ENCODE data around the gene EPB41L4A. TPM values are rescaled to one million over a fixed set of nuclear protein-coding genes. Genes with fewer than 3 reads are reported as not detected.

EPB41L4A gene
- total and polyA plus RNA-seq, 2 experiments from 2014 or later = 0.11 to 0.76 TPM

DNA sequence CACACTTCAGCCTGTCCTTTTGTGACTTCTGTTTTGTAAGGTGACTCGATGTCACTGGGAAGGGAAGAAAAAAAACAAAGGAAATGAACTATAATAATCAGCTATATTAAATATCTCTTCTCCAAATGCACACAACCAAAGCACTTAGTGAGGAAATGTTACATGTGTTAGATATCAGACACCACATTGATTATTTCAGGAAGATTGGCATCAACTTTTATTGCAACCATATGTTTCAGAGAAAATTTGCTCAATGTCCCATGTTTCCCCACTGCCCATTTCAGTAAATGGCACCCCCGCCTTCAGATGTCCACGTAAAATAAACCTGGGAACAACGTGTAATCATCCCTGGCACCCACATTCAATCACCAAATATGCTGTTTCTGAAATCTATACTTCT, 151.8 kb downstream of the EPB41L4A start:
- Histone ChIP-seq H3K4me3 (no peak overlapping the region), H3K9me2 (ENCODE audit: insufficient read depth) (no peaks in the 10 kb centered on the region), H3K27me3 (replicated peaks; ENCODE audit: insufficient read depth) (no peaks in the 10 kb centered on the region), H3K4me1 (ENCODE audit: insufficient read depth) (no peaks in the 10 kb centered on the region), H3K36me3 (ENCODE audit: low read depth) (no peaks in the 10 kb centered on the region), H2AFZ (no peak overlapping the region), H3K9me3 (ENCODE audit: low read depth) (no peaks in the 10 kb centered on the region), H3K4me2 (ENCODE audit: unreplicated experiment) (no peak overlapping the region), H3K79me2 (ENCODE audit: insufficient read depth) (no peaks in the 10 kb centered on the region), H4K20me1 (ENCODE audit: insufficient read depth) (no peaks in the 10 kb centered on the region), H3K9ac (no peak overlapping the region), H3F3A (ENCODE audit: insufficient read depth) (no peaks in the 10 kb centered on the region; the same call in 1 of the 2 replicates), H3K27ac (no peak overlapping the region)
- no peak for TF ChIP-seq EZH2 (IDR thresholded peaks at IDR 0.05; ENCODE audit: insufficient read depth, poor library complexity, severe bottlenecking)
- no peak for TF ChIP-seq EZH2phosphoT487 (IDR thresholded peaks at IDR 0.05; ENCODE audit: insufficient read depth, low read depth)
- DNase-seq = no peak
- in situ Hi-C loops (cut with MboI) = no loop called here
- 32 to 40% methylated on average over 4 of the region's 4 CpGs for WGBS, 2 experiments (ENCODE audit: low coverage in 1 of 2, low lambda C conversion rate in 2 of 2, missing lambda C conversion rate in 2 of 2)

DNA sequence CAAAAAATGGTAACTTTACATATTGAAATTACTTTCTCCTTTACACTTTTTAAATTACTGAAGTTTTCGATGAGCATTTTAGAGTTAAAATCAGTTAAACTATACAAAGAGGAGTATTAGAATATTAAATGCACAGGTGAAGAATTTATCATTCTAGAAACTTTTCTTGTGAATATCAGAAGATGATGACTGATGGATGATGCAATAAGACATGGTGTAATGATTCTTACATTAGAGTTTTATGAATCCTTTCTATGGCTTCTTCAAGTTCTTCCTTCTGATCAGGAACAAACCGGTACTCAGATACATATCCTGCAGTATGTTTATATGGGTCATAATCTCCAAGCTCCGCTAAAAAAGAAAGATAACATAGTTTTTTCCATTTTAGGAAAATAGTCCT, 154.4 kb downstream of the EPB41L4A start:
- Histone ChIP-seq H3K9me3 (ENCODE audit: low read depth) (no peaks in the 10 kb centered on the region), H3K4me3 (no peak overlapping the region), H3K79me2 (ENCODE audit: insufficient read depth) (no peaks in the 10 kb centered on the region), H3K4me1 (ENCODE audit: insufficient read depth) (no peaks in the 10 kb centered on the region), H3F3A (ENCODE audit: insufficient read depth) (no peaks in the 10 kb centered on the region; the same call in 1 of the 2 replicates), H3K9me2 (ENCODE audit: insufficient read depth) (no peaks in the 10 kb centered on the region), H3K9ac (no peak overlapping the region), H3K4me2 (ENCODE audit: unreplicated experiment) (no peak overlapping the region), H3K27me3 (replicated peaks; ENCODE audit: insufficient read depth) (no peaks in the 10 kb centered on the region; the same call in 1 of the 2 replicates), H4K20me1 (ENCODE audit: insufficient read depth) (no peaks in the 10 kb centered on the region), H3K27ac (no peak overlapping the region), H2AFZ (no peak overlapping the region), H3K36me3 (ENCODE audit: low read depth) (no peaks in the 10 kb centered on the region)
- 89% methylated on average over 3 of the region's 3 CpGs for WGBS, 2 experiments (ENCODE audit: low coverage in 1 of 2, low lambda C conversion rate in 2 of 2, missing lambda C conversion rate in 2 of 2)
- DNase-seq = no peak
- no peak for TF ChIP-seq EZH2 (IDR thresholded peaks at IDR 0.05; ENCODE audit: insufficient read depth, poor library complexity, severe bottlenecking)
- no peak for TF ChIP-seq EZH2phosphoT487 (IDR thresholded peaks at IDR 0.05; ENCODE audit: insufficient read depth, low read depth)
- in situ Hi-C loops (cut with MboI) = no loop called here

DNA sequence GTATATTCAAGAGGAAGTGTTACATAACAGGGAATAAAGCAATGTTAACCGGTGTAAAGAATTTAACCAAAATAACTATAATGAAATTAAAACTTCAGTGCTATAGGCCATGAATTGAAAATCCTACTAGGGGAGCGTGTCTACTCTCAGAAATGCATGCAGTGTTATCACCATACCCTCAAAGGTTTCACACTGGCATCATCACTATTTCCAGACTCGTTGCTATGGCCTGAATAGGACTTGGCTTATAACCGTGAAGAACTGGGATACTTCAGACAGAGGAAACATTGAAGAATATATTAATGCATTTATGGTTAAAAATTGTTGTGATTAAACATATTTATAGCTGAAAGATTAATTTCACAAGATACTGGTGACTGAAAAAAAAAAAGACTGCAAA, 154.9 kb downstream of the EPB41L4A start:
- no peak for TF ChIP-seq EZH2 (IDR thresholded peaks at IDR 0.05; ENCODE audit: insufficient read depth, poor library complexity, severe bottlenecking)
- TF ChIP-seq EZH2phosphoT487 (IDR thresholded peaks at IDR 0.05; ENCODE audit: insufficient read depth, low read depth) = no peak
- H3K4me1 ChIP-seq (ENCODE audit: insufficient read depth) = no peaks in the 10 kb centered on the region
- H4K20me1 ChIP-seq (ENCODE audit: insufficient read depth) = no peaks in the 10 kb centered on the region
- no peaks in the 10 kb centered on the region for H3K79me2 ChIP-seq (ENCODE audit: insufficient read depth)
- no peaks in the 10 kb centered on the region; the same call in 1 of the 2 replicates for H3F3A ChIP-seq (ENCODE audit: insufficient read depth)
- H3K4me3 ChIP-seq = no peak overlapping the region
- no peaks in the 10 kb centered on the region; the same call in 1 of the 2 replicates for H3K27me3 ChIP-seq (replicated peaks; ENCODE audit: insufficient read depth)
- H3K9me2 ChIP-seq (ENCODE audit: insufficient read depth) = no peaks in the 10 kb centered on the region
- 66 to 68% methylated on average over 4 of the region's 4 CpGs for WGBS, 2 experiments (ENCODE audit: low coverage in 1 of 2, low lambda C conversion rate in 2 of 2, missing lambda C conversion rate in 2 of 2)
- no peaks in the 10 kb centered on the region for H3K9me3 ChIP-seq (ENCODE audit: low read depth)
- H3K36me3 ChIP-seq (ENCODE audit: low read depth) = no peaks in the 10 kb centered on the region
- H3K27ac ChIP-seq = no peak overlapping the region
- H2AFZ ChIP-seq = no peak overlapping the region
- no peak overlapping the region for H3K9ac ChIP-seq
- H3K4me2 ChIP-seq (ENCODE audit: unreplicated experiment) = no peak overlapping the region
- in situ Hi-C loops (cut with MboI) = no loop called here
- no peak for DNase-seq

DNA sequence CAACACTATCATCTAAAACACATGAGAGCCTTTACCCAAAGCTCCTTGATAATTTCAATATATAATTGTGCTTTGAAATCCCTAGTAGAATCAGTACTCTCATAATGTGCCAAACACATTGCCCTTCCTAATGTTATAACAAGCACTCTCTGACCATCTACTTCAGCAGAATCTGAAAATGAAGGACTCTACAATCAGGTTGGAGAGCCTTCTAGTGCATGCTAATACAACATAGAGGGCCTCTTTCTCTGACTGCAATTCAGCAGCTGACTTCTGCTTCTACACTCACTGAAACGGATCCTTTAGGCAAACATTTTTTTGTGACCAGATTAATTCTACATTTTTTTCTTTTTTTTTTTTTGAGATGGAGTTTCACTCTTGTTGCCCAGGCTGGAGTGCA, 155.6 kb downstream of the EPB41L4A start:
- H3K9ac ChIP-seq = no peak overlapping the region
- H3F3A ChIP-seq (ENCODE audit: insufficient read depth) = no peaks in the 10 kb centered on the region; the same call in 1 of the 2 replicates
- 71 to 84% methylated on average over 1 of the region's 1 CpG for WGBS, 2 experiments (ENCODE audit: low coverage in 1 of 2, low lambda C conversion rate in 2 of 2, missing lambda C conversion rate in 2 of 2)
- no peaks in the 10 kb centered on the region for H3K9me2 ChIP-seq (ENCODE audit: insufficient read depth)
- no peaks in the 10 kb centered on the region; the same call in 1 of the 2 replicates for H3K27me3 ChIP-seq (replicated peaks; ENCODE audit: insufficient read depth)
- no peak for DNase-seq
- H3K4me1 ChIP-seq (ENCODE audit: insufficient read depth) = no peaks in the 10 kb centered on the region
- H3K79me2 ChIP-seq (ENCODE audit: insufficient read depth) = no peaks in the 10 kb centered on the region
- no peak overlapping the region for H3K4me2 ChIP-seq (ENCODE audit: unreplicated experiment)
- no peak for TF ChIP-seq EZH2phosphoT487 (IDR thresholded peaks at IDR 0.05; ENCODE audit: insufficient read depth, low read depth)
- no peak for TF ChIP-seq EZH2 (IDR thresholded peaks at IDR 0.05; ENCODE audit: insufficient read depth, poor library complexity, severe bottlenecking)
- no peak overlapping the region for H3K4me3 ChIP-seq
- H4K20me1 ChIP-seq (ENCODE audit: insufficient read depth) = no peaks in the 10 kb centered on the region
- H3K9me3 ChIP-seq (ENCODE audit: low read depth) = no peaks in the 10 kb centered on the region
- H3K27ac ChIP-seq = no peak overlapping the region
- no peak overlapping the region for H2AFZ ChIP-seq
- no peaks in the 10 kb centered on the region for H3K36me3 ChIP-seq (ENCODE audit: low read depth)
- in situ Hi-C loops (cut with MboI) = no loop called here

DNA sequence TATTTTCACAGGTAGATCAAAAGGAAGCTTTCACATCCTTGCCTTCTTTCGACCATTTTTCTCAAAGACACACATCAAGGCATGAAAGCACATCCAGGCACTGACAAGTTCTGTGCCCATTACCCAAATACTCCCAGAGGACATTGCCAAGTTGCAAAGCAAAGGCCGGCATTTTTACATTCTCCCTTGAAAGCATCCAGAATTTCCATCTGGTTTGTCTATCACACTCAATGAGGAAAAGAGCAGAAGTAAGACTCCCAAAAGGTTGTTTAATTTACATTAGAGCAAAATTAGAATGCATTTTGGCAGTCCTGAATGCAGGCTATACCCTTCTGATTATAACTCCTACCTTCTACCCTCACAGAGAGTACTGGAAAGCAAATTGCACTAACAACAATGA, 160.5 kb downstream of the EPB41L4A start:
- Histone ChIP-seq H3K4me1 (ENCODE audit: insufficient read depth) (no peaks in the 10 kb centered on the region), H3K27ac (no peak overlapping the region), H3K4me3 (no peak overlapping the region), H3K36me3 (ENCODE audit: low read depth) (no peaks in the 10 kb centered on the region), H3K9me2 (ENCODE audit: insufficient read depth) (no peaks in the 10 kb centered on the region), H3K9me3 (ENCODE audit: low read depth) (no peaks in the 10 kb centered on the region), H3K9ac (no peak overlapping the region), H3K79me2 (ENCODE audit: insufficient read depth) (no peaks in the 10 kb centered on the region), H3K27me3 (replicated peaks; ENCODE audit: insufficient read depth) (no peaks in the 10 kb centered on the region; the same call in 1 of the 2 replicates), H2AFZ (no peak overlapping the region), H3F3A (ENCODE audit: insufficient read depth) (no peaks in the 10 kb centered on the region), H4K20me1 (ENCODE audit: insufficient read depth) (no peaks in the 10 kb centered on the region), H3K4me2 (ENCODE audit: unreplicated experiment) (no peak overlapping the region)
- in situ Hi-C loops (cut with MboI) = no loop called here
- 31 to 45% methylated on average over 2 of the region's 2 CpGs for WGBS, 2 experiments (ENCODE audit: low coverage in 1 of 2, low lambda C conversion rate in 2 of 2, missing lambda C conversion rate in 2 of 2)
- DNase-seq = no peak
- TF ChIP-seq EZH2phosphoT487 (IDR thresholded peaks at IDR 0.05; ENCODE audit: insufficient read depth, low read depth) (no peak), EZH2 (IDR thresholded peaks at IDR 0.05; ENCODE audit: insufficient read depth, poor library complexity, severe bottlenecking) (no peak)

Data from GM23248 (cell line).